ENCODE measurements around the gene DNAJA4.

Gene DNAJA4

GRCh38 chr15:78259232-78259631, 5.1 kb upstream of the DNAJA4 start:
- Histone ChIP-seq H3K4me3 (ENCODE audit: low read depth, low read length) (no peak overlapping the region), H3K9me3 (ENCODE audit: control insufficient read depth, insufficient read depth, low read depth, low read length) (no peaks in the 10 kb centered on the region), H3K27ac (ENCODE audit: extremely low read depth, low read depth, low read length) (no peak overlapping the region), H3K4me1 (ENCODE audit: control insufficient read depth, insufficient read depth, low read length) (no peaks in the 10 kb centered on the region), H3K36me3 (ENCODE audit: control insufficient read depth in 2 of 2, insufficient read depth in 1 of 2, low read length in 2 of 2) (no peaks in the 10 kb centered on the region)
- no peak for TF ChIP-seq ZFP69B (tag by site-specific recombination; IDR thresholded peaks at IDR 0.05)
- TF ChIP-seq ZNF423 (tag by site-specific recombination; IDR thresholded peaks at IDR 0.05): no peak
- no peak for TF ChIP-seq ZNF211 (tag by site-specific recombination; IDR thresholded peaks at IDR 0.05; ENCODE audit: low read depth)
- no peak for TF ChIP-seq ZSCAN18 (tag by site-specific recombination; IDR thresholded peaks at IDR 0.05)
- TF ChIP-seq OVOL3 (tag by site-specific recombination; IDR thresholded peaks at IDR 0.05): no peak
- TF ChIP-seq ZNF214 (tag by site-specific recombination; IDR thresholded peaks at IDR 0.05; ENCODE audit: borderline replicate concordance): no peak
- no peak for TF ChIP-seq ZNF10 (tag by site-specific recombination; IDR thresholded peaks at IDR 0.05)
- TF ChIP-seq, protein P1, sequence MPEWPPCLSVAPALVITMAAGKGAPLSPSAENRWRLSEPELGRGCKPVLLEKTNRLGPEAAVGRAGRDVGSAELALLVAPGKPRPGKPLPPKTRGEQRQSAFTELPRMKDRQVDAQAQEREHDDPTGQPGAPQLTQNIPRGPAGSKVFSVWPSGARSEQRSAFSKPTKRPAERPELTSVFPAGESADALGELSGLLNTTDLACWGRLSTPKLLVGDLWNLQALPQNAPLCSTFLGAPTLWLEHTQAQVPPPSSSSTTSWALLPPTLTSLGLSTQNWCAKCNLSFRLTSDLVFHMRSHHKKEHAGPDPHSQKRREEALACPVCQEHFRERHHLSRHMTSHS (tag by site-specific recombination; IDR thresholded peaks at IDR 0.05): no peak
- CTCF ChIA-PET: interaction anchor here (1.0 to 2.2 kb wide), 2 partner anchors 22 to 82 kb away, joined by 3 to 11 read pairs; no protein-coding TSS in a partner anchor
- POLR2A ChIA-PET: interaction anchor here (1.1 kb wide), 1 partner anchor 40 kb away, joined by 3 read pairs; the partner anchor contains the start of gene SKIC8

DNA sequence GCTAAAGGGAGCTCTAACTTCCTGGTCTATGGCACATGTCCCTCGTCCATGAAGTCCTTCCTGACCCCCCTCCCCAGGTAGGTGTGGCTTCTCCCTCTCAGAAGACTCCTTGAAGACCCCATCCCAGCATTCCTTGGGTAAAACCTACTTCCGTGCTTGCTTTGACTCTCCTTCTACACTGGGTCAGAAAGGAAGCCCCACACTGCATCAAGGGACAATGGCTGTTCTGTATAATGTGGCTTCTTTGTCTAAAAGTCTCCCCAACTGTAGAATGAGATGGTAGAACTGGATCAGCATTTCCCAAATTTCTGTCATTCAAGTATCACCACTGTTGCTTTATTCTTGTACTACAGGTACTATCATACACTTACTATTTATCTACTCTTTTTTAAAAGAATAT, 3.9 kb upstream of the DNAJA4 start:
- POLR2A ChIA-PET: no interaction called here
- no peaks in the 10 kb centered on the region for H3K36me3 ChIP-seq (ENCODE audit: control insufficient read depth in 2 of 2, insufficient read depth in 1 of 2, low read length in 2 of 2)
- H3K4me3 ChIP-seq (ENCODE audit: low read depth, low read length): no peak overlapping the region
- no peak overlapping the region for H3K27ac ChIP-seq (ENCODE audit: extremely low read depth, low read depth, low read length)
- no peaks in the 10 kb centered on the region for H3K4me1 ChIP-seq (ENCODE audit: control insufficient read depth, insufficient read depth, low read length)
- CTCF ChIA-PET: interaction anchor here (0.6 to 1.7 kb wide), 6 partner anchors 18 to 506 kb away, joined by 3 to 10 read pairs (median 4); no protein-coding TSS in a partner anchor
- no peaks in the 10 kb centered on the region for H3K9me3 ChIP-seq (ENCODE audit: control insufficient read depth, insufficient read depth, low read depth, low read length)
- no peak for TF ChIP-seq ZNF341 (tag by site-specific recombination; IDR thresholded peaks at IDR 0.05; ENCODE audit: low read depth)
- TF ChIP-seq ZNF585B (tag by site-specific recombination; IDR thresholded peaks at IDR 0.05): no peak
- TF ChIP-seq, protein P2, sequence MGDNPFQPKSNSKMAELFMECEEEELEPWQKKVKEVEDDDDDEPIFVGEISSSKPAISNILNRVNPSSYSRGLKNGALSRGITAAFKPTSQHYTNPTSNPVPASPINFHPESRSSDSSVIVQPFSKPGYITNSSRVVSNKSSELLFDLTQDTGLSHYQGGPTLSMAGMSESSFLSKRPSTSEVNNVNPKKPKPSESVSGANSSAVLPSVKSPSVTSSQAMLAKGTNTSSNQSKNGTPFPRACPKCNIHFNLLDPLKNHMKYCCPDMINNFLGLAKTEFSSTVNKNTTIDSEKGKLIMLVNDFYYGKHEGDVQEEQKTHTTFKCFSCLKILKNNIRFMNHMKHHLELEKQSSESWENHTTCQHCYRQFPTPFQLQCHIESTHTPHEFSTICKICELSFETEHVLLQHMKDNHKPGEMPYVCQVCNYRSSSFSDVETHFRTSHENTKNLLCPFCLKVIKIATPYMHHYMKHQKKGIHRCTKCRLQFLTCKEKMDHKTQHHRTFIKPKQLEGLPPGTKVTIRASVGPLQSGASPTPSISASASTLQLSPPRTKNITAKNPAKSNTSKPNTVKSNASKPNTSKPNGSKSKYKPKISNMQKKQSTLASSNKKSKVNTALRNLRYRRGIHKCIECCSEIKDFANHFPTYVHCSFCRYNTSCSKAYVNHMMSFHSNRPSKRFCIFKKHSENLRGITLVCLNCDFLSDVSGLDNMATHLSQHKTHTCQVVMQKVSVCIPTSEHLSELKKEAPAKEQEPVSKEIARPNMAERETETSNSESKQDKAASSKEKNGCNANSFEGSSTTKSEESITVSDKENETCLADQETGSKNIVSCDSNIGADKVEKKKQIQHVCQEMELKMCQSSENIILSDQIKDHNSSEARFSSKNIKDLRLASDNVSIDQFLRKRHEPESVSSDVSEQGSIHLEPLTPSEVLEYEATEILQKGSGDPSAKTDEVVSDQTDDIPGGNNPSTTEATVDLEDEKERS (tag by site-specific recombination; IDR thresholded peaks at IDR 0.05): no peak
- TF ChIP-seq ZNF433 (tag by site-specific recombination; IDR thresholded peaks at IDR 0.05; ENCODE audit: low read depth): no peak
- no peak for TF ChIP-seq ATF2 (tag by site-specific recombination; IDR thresholded peaks at IDR 0.05; ENCODE audit: low read depth)
- TF ChIP-seq ZNF449 (tag by site-specific recombination; IDR thresholded peaks at IDR 0.05): no peak
- no peak for TF ChIP-seq SALL2 (tag by site-specific recombination; IDR thresholded peaks at IDR 0.05; ENCODE audit: borderline replicate concordance)
- TF ChIP-seq ZNF501 (tag by site-specific recombination; IDR thresholded peaks at IDR 0.05): no peak
- no peak for TF ChIP-seq ZBTB6 (tag by site-specific recombination; IDR thresholded peaks at IDR 0.05)
- no peak for TF ChIP-seq ZBTB48 (tag by site-specific recombination; IDR thresholded peaks at IDR 0.05)
- no peak for TF ChIP-seq ZNF423 (tag by site-specific recombination; IDR thresholded peaks at IDR 0.05)
- TF ChIP-seq ZNF138 (tag by site-specific recombination; IDR thresholded peaks at IDR 0.05; ENCODE audit: borderline replicate concordance): no peak
- no peak for TF ChIP-seq ZNF513 (tag by site-specific recombination; IDR thresholded peaks at IDR 0.05)
- TF ChIP-seq ZNF837 (tag by site-specific recombination; IDR thresholded peaks at IDR 0.05): no peak
- no peak for TF ChIP-seq ZNF785 (tag by site-specific recombination; IDR thresholded peaks at IDR 0.05)
- no peak for TF ChIP-seq ZNF571 (tag by site-specific recombination; IDR thresholded peaks at IDR 0.05)

Measured in HEK293 (cell line).